ENCODE measurements around the gene SVOP. TPM values are rescaled to one million over a fixed set of nuclear protein-coding genes. Genes with fewer than 3 reads are reported as not detected.

Gene SVOP
- total and polyA plus RNA-seq, 2 experiments from 2014 or later = not detected

DNA sequence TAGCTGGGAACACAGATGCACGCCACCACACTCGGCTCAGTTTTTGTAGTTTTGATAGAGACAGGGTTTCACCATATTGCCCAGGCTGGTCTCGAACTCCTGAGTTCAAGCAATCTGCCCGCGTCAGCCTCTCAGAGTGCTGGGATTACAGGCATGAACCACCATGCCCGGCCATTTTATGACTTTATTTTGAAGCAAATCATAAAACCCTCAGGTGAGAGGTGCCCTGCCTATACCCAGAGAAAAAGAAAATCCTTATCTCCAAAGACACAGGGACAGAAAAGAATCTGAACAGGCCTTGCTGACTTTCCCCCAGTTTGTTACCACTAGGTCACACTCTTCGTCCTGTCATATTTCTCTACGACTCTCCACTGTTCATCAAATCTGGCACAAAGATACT lies 92.2 kb downstream of the SVOP start:
- Histone ChIP-seq H3K9me3 (ENCODE audit: low read depth) (no peaks in the 10 kb centered on the region), H3K4me3 (no peak overlapping the region), H2AFZ (no peak overlapping the region), H3K4me2 (ENCODE audit: unreplicated experiment) (no peak overlapping the region), H3K9me2 (ENCODE audit: insufficient read depth) (no peaks in the 10 kb centered on the region), H3K27ac (no peak overlapping the region), H3K4me1 (ENCODE audit: insufficient read depth) (no peaks in the 10 kb centered on the region), H3K36me3 (ENCODE audit: low read depth) (no peaks in the 10 kb centered on the region), H3F3A (ENCODE audit: insufficient read depth) (no peaks in the 10 kb centered on the region), H3K9ac (no peak overlapping the region), H3K27me3 (replicated peaks; ENCODE audit: insufficient read depth) (peaks cover 4% of the 10 kb centered on the region; the same call in 1 of the 2 replicates), H4K20me1 (ENCODE audit: insufficient read depth) (no peaks in the 10 kb centered on the region), H3K79me2 (ENCODE audit: insufficient read depth) (no peaks in the 10 kb centered on the region)
- TF ChIP-seq EZH2 (IDR thresholded peaks at IDR 0.05; ENCODE audit: insufficient read depth, poor library complexity, severe bottlenecking) (no peak), EZH2phosphoT487 (IDR thresholded peaks at IDR 0.05; ENCODE audit: insufficient read depth, low read depth) (no peak)
- in situ Hi-C loops (cut with MboI) = no loop called here
- WGBS, 2 experiments (ENCODE audit: low coverage in 1 of 2, low lambda C conversion rate in 2 of 2, missing lambda C conversion rate in 2 of 2) = 56 to 57% methylated on average over 8 of the region's 8 CpGs
- no peak for DNase-seq

DNA sequence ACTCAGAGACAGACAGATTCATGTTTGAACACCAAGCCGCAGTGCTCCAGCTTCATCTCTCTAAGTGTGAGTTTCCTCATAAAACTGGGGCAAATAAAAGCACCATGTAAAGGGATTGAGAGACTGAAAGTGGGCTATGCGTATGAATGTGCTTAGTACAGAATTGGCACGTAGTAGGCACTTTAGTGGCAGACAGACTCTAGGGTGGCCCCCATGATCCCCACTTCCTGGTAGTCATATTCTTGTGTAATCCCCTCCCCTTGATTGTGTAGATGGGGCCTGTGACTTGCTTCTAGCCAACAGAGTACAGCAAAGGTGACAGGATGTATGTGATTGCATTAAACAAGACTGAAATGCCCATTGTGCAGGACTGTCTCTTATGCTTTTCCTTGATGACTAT lies 98.0 kb downstream of the SVOP start:
- H2AFZ ChIP-seq = no peak overlapping the region
- no peaks in the 10 kb centered on the region for H4K20me1 ChIP-seq (ENCODE audit: insufficient read depth)
- no peaks in the 10 kb centered on the region for H3K27me3 ChIP-seq (replicated peaks; ENCODE audit: insufficient read depth)
- no peak overlapping the region for H3K4me3 ChIP-seq
- H3F3A ChIP-seq (ENCODE audit: insufficient read depth) = no peaks in the 10 kb centered on the region
- DNase-seq = no peak
- H3K4me1 ChIP-seq (ENCODE audit: insufficient read depth) = no peaks in the 10 kb centered on the region
- H3K9ac ChIP-seq = no peak overlapping the region
- no peaks in the 10 kb centered on the region for H3K79me2 ChIP-seq (ENCODE audit: insufficient read depth)
- WGBS, 2 experiments (ENCODE audit: low coverage in 1 of 2, low lambda C conversion rate in 2 of 2, missing lambda C conversion rate in 2 of 2) = 52 to 57% methylated on average over 3 of the region's 3 CpGs
- TF ChIP-seq EZH2phosphoT487 (IDR thresholded peaks at IDR 0.05; ENCODE audit: insufficient read depth, low read depth) (no peak), EZH2 (IDR thresholded peaks at IDR 0.05; ENCODE audit: insufficient read depth, poor library complexity, severe bottlenecking) (no peak)
- H3K9me3 ChIP-seq (ENCODE audit: low read depth) = no peaks in the 10 kb centered on the region
- no peaks in the 10 kb centered on the region for H3K36me3 ChIP-seq (ENCODE audit: low read depth)
- in situ Hi-C loops (cut with MboI) = no loop called here
- H3K27ac ChIP-seq = no peak overlapping the region
- no peaks in the 10 kb centered on the region for H3K9me2 ChIP-seq (ENCODE audit: insufficient read depth)
- H3K4me2 ChIP-seq (ENCODE audit: unreplicated experiment) = no peak overlapping the region

DNA sequence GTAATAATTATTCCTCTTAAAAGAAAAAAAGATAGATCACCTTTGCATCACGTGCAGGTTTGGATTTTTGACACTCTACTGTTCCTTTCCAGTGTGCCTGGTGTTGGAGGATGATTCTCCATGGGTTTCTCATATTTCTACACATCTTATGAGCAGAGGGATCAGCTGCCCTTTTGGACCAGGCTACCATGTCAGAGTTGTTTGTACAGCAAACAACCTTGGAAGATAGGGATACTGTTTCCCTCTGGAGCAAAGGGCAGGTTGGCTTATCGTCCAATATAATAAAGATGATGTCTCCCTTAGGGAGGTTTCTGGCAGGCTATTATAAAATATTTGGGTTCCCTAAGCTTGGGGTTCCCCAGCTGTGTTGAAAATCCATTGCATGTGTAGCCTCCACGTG lies 98.9 kb downstream of the SVOP start:
- no peak for TF ChIP-seq EZH2 (IDR thresholded peaks at IDR 0.05; ENCODE audit: insufficient read depth, poor library complexity, severe bottlenecking)
- no peak for TF ChIP-seq EZH2phosphoT487 (IDR thresholded peaks at IDR 0.05; ENCODE audit: insufficient read depth, low read depth)
- Histone ChIP-seq H3K9ac (no peak overlapping the region), H3K4me1 (ENCODE audit: insufficient read depth) (no peaks in the 10 kb centered on the region), H3K9me3 (ENCODE audit: low read depth) (no peaks in the 10 kb centered on the region), H3K4me2 (ENCODE audit: unreplicated experiment) (no peak overlapping the region), H3K79me2 (ENCODE audit: insufficient read depth) (no peaks in the 10 kb centered on the region), H3K36me3 (ENCODE audit: low read depth) (no peaks in the 10 kb centered on the region), H3F3A (ENCODE audit: insufficient read depth) (no peaks in the 10 kb centered on the region), H2AFZ (no peak overlapping the region), H3K4me3 (no peak overlapping the region), H3K27me3 (replicated peaks; ENCODE audit: insufficient read depth) (no peaks in the 10 kb centered on the region), H3K9me2 (ENCODE audit: insufficient read depth) (no peaks in the 10 kb centered on the region), H3K27ac (no peak overlapping the region), H4K20me1 (ENCODE audit: insufficient read depth) (no peaks in the 10 kb centered on the region)
- 25 to 26% methylated on average over 3 of the region's 3 CpGs for WGBS, 2 experiments (ENCODE audit: low coverage in 1 of 2, low lambda C conversion rate in 2 of 2, missing lambda C conversion rate in 2 of 2)
- in situ Hi-C loops (cut with MboI) = no loop called here
- no peak for DNase-seq

DNA sequence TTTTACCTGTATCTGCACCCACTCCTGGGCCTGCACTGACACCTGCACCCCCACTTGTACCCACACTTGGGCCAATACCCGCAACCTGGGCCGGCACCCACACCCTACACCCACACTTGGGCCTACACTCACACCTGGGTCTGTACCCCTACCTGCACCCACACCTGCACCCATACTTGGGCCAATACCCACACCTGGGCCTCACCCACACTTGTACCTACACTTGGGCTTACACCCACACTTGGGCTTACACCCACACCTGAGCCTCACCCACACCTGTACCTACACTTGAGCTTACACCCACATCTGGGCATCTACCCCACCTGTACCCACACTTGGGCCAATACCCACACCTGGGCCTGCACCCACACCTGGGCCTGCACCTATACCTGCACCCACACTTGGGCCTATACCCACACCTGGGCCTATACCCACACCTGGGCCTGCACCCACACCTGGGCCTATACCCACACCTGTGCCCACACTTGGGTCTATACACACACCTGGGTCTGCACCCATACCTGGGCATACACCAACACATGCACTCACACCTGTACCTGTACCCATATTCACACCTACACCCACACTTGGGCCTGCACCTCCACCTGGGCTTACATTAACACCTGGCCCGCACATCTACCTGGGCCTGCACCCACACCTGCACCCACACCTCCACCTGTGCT lies 101.8 kb downstream of the SVOP start:
- Histone ChIP-seq H3K4me2 (ENCODE audit: unreplicated experiment) (no peak overlapping the region), H3F3A (ENCODE audit: insufficient read depth) (no peaks in the 10 kb centered on the region), H3K79me2 (ENCODE audit: insufficient read depth) (no peaks in the 10 kb centered on the region), H3K9ac (no peak overlapping the region), H2AFZ (no peak overlapping the region), H3K27ac (no peak overlapping the region), H4K20me1 (ENCODE audit: insufficient read depth) (no peaks in the 10 kb centered on the region), H3K4me3 (no peak overlapping the region), H3K4me1 (ENCODE audit: insufficient read depth) (no peaks in the 10 kb centered on the region), H3K36me3 (ENCODE audit: low read depth) (no peaks in the 10 kb centered on the region), H3K9me2 (ENCODE audit: insufficient read depth) (no peaks in the 10 kb centered on the region), H3K27me3 (replicated peaks; ENCODE audit: insufficient read depth) (no peaks in the 10 kb centered on the region), H3K9me3 (ENCODE audit: low read depth) (no peaks in the 10 kb centered on the region)
- in situ Hi-C loops (cut with MboI) = no loop called here
- DNase-seq = no peak
- TF ChIP-seq EZH2 (IDR thresholded peaks at IDR 0.05; ENCODE audit: insufficient read depth, poor library complexity, severe bottlenecking) (no peak), EZH2phosphoT487 (IDR thresholded peaks at IDR 0.05; ENCODE audit: insufficient read depth, low read depth) (no peak)
- 60 to 70% methylated on average over 2 to 3 of the region's 3 CpGs for WGBS, 2 experiments (ENCODE audit: low coverage in 1 of 2, low lambda C conversion rate in 2 of 2, missing lambda C conversion rate in 2 of 2)
